ENCODE results near the gene GPR173.

GRCh38 chrX:53013291-53013690 is 35.3 kb upstream of the GPR173 start:
- TF ChIP-seq ZNF384 (IDR thresholded peaks at IDR 0.05), result no peak
- no peak for TF ChIP-seq SP1 (IDR thresholded peaks at IDR 0.05)
- TF ChIP-seq FOXM1 (IDR thresholded peaks at IDR 0.05; ENCODE audit: borderline replicate concordance), result no peak
- no peak for TF ChIP-seq SUZ12 (IDR thresholded peaks at IDR 0.05)
- TF ChIP-seq FOXA1 (IDR thresholded peaks at IDR 0.05), result no peak
- TF ChIP-seq BHLHE40 (IDR thresholded peaks at IDR 0.05; ENCODE audit: borderline replicate concordance), result no peak
- no peak for TF ChIP-seq ARNT (IDR thresholded peaks at IDR 0.05)
- TF ChIP-seq TARDBP (IDR thresholded peaks at IDR 0.05), result no peak
- no peak for TF ChIP-seq FOXK2 (IDR thresholded peaks at IDR 0.05)
- no peak for TF ChIP-seq CTBP1 (IDR thresholded peaks at IDR 0.05; ENCODE audit: borderline replicate concordance)
- no peak for TF ChIP-seq HDGF (IDR thresholded peaks at IDR 0.05; ENCODE audit: borderline replicate concordance)
- no peak for TF ChIP-seq NFRKB (IDR thresholded peaks at IDR 0.05)
